AG09319 (cell line): Measurements from ENCODE around the gene CTTNBP2.

ENCODE experiments used
- DNase-seq: peaks from one replicate; pipeline ENCODE4 v3.0.0-alpha.2; 2010; ENCODE audit warnings: low read depth; ENCODE audit errors: extremely low read depth
- TF ChIP-seq, protein P1 (sequence below): IDR thresholded peaks from 2 replicates; pipeline ENCODE4 v1.5.1; 2011; ENCODE audit warnings: low read depth, mild to moderate bottlenecking, inconsistent platforms, low read length, moderate library complexity

Gene CTTNBP2

GRCh38 chr7:117901089-117901797 is 28.0 kb upstream of the CTTNBP2 start:
- TF ChIP-seq, protein P1, sequence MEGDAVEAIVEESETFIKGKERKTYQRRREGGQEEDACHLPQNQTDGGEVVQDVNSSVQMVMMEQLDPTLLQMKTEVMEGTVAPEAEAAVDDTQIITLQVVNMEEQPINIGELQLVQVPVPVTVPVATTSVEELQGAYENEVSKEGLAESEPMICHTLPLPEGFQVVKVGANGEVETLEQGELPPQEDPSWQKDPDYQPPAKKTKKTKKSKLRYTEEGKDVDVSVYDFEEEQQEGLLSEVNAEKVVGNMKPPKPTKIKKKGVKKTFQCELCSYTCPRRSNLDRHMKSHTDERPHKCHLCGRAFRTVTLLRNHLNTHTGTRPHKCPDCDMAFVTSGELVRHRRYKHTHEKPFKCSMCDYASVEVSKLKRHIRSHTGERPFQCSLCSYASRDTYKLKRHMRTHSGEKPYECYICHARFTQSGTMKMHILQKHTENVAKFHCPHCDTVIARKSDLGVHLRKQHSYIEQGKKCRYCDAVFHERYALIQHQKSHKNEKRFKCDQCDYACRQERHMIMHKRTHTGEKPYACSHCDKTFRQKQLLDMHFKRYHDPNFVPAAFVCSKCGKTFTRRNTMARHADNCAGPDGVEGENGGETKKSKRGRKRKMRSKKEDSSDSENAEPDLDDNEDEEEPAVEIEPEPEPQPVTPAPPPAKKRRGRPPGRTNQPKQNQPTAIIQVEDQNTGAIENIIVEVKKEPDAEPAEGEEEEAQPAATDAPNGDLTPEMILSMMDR = no peak
- DNase-seq = no peak

DNA sequence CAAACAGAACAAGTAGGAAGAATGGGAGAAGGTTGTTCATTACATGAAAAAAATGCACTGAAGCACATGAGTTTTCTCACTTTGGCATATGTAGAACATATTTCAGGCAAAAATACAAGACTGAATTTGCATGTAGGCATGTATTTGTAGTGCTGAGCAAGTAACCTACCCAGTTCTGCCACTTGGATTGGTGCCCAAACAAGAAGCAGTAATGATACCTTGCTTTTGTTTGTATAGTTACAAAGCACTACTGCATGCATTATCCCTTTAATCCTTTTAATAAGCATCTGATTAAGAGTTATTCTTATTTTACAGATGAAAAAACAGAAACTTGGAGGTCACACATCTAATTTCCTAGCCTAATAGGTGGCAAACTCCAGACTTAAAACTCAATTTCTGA is 23.1 kb upstream of the CTTNBP2 start:
- TF ChIP-seq, protein P1 = no peak
- no peak for DNase-seq

DNA sequence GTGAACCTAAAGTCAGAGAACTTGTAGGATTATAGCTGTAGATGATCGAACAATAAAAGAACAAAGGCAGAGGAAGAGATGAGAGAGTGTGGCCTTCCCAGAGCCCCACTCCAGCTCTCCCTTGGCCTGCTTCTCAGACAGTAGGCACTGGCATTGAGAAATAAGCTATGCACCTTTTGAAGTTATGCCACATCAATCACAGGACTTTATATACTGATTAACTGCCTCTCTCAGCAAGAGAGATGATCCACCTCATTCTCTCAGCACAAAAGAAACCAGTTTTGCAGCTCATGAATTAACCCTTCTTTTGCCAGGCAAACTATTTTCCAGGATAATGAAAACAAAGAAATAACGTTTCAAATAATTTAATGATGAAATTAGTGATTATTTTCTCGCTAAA is 22.0 kb upstream of the CTTNBP2 start:
- DNase-seq = no peak

DNA sequence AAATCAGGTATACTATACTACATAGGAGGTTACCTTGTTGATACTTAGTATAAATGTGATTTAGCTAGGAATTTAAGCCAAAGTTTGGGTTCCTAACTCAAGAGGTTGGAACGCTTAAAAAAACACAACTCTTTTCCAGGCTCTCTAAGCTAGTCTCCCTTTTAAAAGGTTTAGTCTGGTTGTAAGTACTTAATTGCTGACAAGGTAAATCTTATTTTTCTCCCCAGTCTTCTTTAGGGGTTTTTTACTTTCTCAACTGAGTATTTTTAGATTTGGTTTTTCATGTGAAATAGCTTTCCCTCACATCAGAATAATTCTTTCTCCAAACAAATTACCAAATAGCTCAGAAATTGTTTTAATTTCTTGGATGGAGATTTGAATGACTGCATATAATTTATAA is 20.8 kb upstream of the CTTNBP2 start:
- no peak for DNase-seq
- TF ChIP-seq, protein P1 = no peak

More for the DNA sequence above, 22.0 kb upstream of the CTTNBP2 start:
- TF ChIP-seq, protein P1 = no peak

GRCh38 chr7:117892821-117893220 is 19.6 kb upstream of the CTTNBP2 start:
- DNase-seq = no peak
- TF ChIP-seq, protein P1 = no peak

- TF ChIP-seq, protein P1 = no peak
- no peak for DNase-seq
Observed at GRCh38 chr7:117889611-117890010, 16.4 kb upstream of the CTTNBP2 start.

GRCh38 chr7:117888627-117889026 is 15.4 kb upstream of the CTTNBP2 start:
- no peak for DNase-seq
- TF ChIP-seq, protein P1 = no peak
